ENCODE results near the gene CRYBB1.

DNA sequence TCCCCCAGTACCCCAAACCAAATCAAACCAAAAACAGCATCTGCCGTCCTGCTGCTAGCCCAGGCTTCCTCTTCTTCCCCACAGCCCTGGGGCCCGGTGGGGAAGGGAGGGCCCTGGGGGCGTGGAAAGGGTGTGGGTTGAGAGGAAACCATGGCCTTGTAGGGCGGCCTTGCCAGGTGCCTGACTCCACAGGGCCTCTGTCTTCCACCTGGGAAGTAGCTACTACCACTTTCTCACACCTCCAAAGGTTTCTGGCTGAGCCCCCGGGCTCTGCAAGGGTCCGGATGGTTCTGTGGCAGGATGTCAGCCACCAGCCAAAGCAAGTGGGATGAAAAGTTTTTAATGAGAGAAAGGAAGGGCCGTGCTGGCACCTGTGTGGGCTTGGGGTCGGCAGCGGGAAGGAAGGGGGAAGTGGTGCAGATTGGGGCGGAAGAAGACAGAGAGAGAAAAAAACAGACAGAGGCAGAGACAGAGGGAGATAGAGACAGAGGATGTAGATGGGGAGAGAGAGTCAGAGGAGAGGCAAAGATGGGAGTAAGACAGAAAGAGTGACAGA is 38.4 kb downstream of the CRYBB1 start:
- TF ChIP-seq, protein P1, sequence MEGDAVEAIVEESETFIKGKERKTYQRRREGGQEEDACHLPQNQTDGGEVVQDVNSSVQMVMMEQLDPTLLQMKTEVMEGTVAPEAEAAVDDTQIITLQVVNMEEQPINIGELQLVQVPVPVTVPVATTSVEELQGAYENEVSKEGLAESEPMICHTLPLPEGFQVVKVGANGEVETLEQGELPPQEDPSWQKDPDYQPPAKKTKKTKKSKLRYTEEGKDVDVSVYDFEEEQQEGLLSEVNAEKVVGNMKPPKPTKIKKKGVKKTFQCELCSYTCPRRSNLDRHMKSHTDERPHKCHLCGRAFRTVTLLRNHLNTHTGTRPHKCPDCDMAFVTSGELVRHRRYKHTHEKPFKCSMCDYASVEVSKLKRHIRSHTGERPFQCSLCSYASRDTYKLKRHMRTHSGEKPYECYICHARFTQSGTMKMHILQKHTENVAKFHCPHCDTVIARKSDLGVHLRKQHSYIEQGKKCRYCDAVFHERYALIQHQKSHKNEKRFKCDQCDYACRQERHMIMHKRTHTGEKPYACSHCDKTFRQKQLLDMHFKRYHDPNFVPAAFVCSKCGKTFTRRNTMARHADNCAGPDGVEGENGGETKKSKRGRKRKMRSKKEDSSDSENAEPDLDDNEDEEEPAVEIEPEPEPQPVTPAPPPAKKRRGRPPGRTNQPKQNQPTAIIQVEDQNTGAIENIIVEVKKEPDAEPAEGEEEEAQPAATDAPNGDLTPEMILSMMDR (IDR thresholded peaks at IDR 0.05): no peak
- TF ChIP-seq POLR2A (IDR thresholded peaks at IDR 0.05): no peak
